H9 (cell line): ENCODE measurements around the gene SURF1. TPM values are rescaled to one million over a fixed set of nuclear protein-coding genes. Genes with fewer than 3 reads are reported as not detected.

ENCODE experiments used
- DNase-seq: peaks from one replicate; pipeline ENCODE4 v3.0.0-alpha.2; 2017
- H2AFZ ChIP-seq: one replicate; pipeline ENCODE4 v1.6.1; 2013; ENCODE audit warnings: mild to moderate bottlenecking, low read length, control low read depth, moderate library complexity
- H2AK5ac ChIP-seq: 2 replicates; pipeline ENCODE4 v1.6.1; 2013; ENCODE audit warnings: low read length, control low read depth, mixed read lengths; ENCODE audit not compliant: insufficient read length
- H2BK120ac ChIP-seq: one replicate; pipeline ENCODE4 v1.6.1; 2013; ENCODE audit warnings: low read depth, mild to moderate bottlenecking, low read length, control low read depth, inconsistent platforms; ENCODE audit not compliant: poor library complexity, severe bottlenecking
- H2BK12ac ChIP-seq: 2 replicates; pipeline ENCODE4 v1.6.1; 2013; ENCODE audit warnings: low read length, control low read depth, mixed read lengths, low read depth; ENCODE audit not compliant: insufficient read length
- H2BK15ac ChIP-seq: 2 replicates; pipeline ENCODE4 v1.6.1; 2013; ENCODE audit warnings: low read depth, low read length, control low read depth
- H2BK20ac ChIP-seq: one replicate; pipeline ENCODE4 v1.6.1; 2013; ENCODE audit warnings: low read depth, mild to moderate bottlenecking, low read length, control low read depth, inconsistent platforms; ENCODE audit not compliant: poor library complexity, severe bottlenecking
- H2BK5ac ChIP-seq: 2 replicates; pipeline ENCODE4 v1.6.1; 2013; ENCODE audit warnings: low read length, control low read depth, mixed read lengths; ENCODE audit not compliant: insufficient read length
- H3K14ac ChIP-seq: 2 replicates; pipeline ENCODE4 v1.6.1; 2013; ENCODE audit warnings: low read length, control low read depth; ENCODE audit not compliant: insufficient read depth
- H3K18ac ChIP-seq: 2 replicates; pipeline ENCODE4 v1.6.1; 2013; ENCODE audit warnings: low read depth, mild to moderate bottlenecking, mixed read lengths, low read length, control low read depth; ENCODE audit not compliant: insufficient read length
- H3K23ac ChIP-seq: 2 replicates; pipeline ENCODE4 v1.6.1; 2013; ENCODE audit warnings: low read length, control low read depth, mixed read lengths, low read depth; ENCODE audit not compliant: insufficient read length
- H3K23me2 ChIP-seq: 2 replicates; pipeline ENCODE4 v1.6.1; 2013; ENCODE audit warnings: low read depth, mild to moderate bottlenecking, mixed read lengths, low read length, control low read depth; ENCODE audit not compliant: insufficient read length, poor library complexity, severe bottlenecking
- H3K27ac ChIP-seq: 2 replicates; pipeline ENCODE4 v1.5.1; 2013; ENCODE audit warnings: low read length, control low read depth, mixed read lengths, low read depth; ENCODE audit not compliant: insufficient read length
- H3K27me3 ChIP-seq: 2 replicates; pipeline ENCODE4 v1.6.1; 2013; ENCODE audit warnings: low read length, control low read depth, inconsistent platforms; ENCODE audit not compliant: insufficient read depth
- H3K4ac ChIP-seq: 2 replicates; pipeline ENCODE4 v1.6.1; 2013; ENCODE audit warnings: low read depth, mild to moderate bottlenecking, control low read depth, inconsistent platforms, low read length, moderate library complexity
- H3K4me1 ChIP-seq: 2 replicates; pipeline ENCODE4 v1.6.1; 2013; ENCODE audit warnings: low read length, control low read depth, inconsistent platforms; ENCODE audit not compliant: insufficient read depth
- H3K4me2 ChIP-seq: 2 replicates; pipeline ENCODE4 v1.6.1; 2013; ENCODE audit warnings: low read length, control low read depth, mixed read lengths; ENCODE audit not compliant: insufficient read length, insufficient read depth
- H3K56ac ChIP-seq: 2 replicates; pipeline ENCODE4 v1.6.1; 2013; ENCODE audit warnings: low read depth, mild to moderate bottlenecking, mixed read lengths, low read length, control low read depth; ENCODE audit not compliant: insufficient read length
- H3K79me1 ChIP-seq: 2 replicates; pipeline ENCODE4 v1.6.1; 2013; ENCODE audit warnings: low read depth, mild to moderate bottlenecking, moderate library complexity, low read length, control low read depth, inconsistent platforms; ENCODE audit not compliant: insufficient read depth, poor library complexity, severe bottlenecking
- H3K79me2 ChIP-seq: 2 replicates; pipeline ENCODE4 v1.6.1; 2013; ENCODE audit warnings: low read length, control low read depth, inconsistent platforms; ENCODE audit not compliant: insufficient read depth
- H3K9ac ChIP-seq: 2 replicates; pipeline ENCODE4 v1.6.1; 2013; ENCODE audit warnings: low read length, control low read depth, mixed read lengths; ENCODE audit not compliant: insufficient read length; ENCODE audit errors: extremely low read depth
- H3K9me3 ChIP-seq: one replicate; pipeline ENCODE4 v1.6.1; 2013; ENCODE audit warnings: low read depth, low read length, inconsistent platforms; ENCODE audit not compliant: control insufficient read depth
- H3T11ph ChIP-seq: one replicate; pipeline ENCODE4 v1.6.1; 2013; ENCODE audit warnings: mild to moderate bottlenecking, low read length, control low read depth, inconsistent platforms
- H4K20me1 ChIP-seq: one replicate; pipeline ENCODE4 v1.6.1; 2013; ENCODE audit not compliant: control insufficient read depth, insufficient read length, insufficient read depth
- H4K5ac ChIP-seq: 2 replicates; pipeline ENCODE4 v1.6.1; 2013; ENCODE audit warnings: low read depth, mild to moderate bottlenecking, mixed read lengths, low read length, control low read depth; ENCODE audit not compliant: insufficient read length
- H4K8ac ChIP-seq: replicated peaks from 2 replicates; pipeline ENCODE4 v1.6.1; 2013; ENCODE audit warnings: low read length, control low read depth, mixed read lengths, low read depth; ENCODE audit not compliant: insufficient read length
- H4K91ac ChIP-seq: 2 replicates; pipeline ENCODE4 v1.6.1; 2013; ENCODE audit warnings: low read depth, mild to moderate bottlenecking, moderate library complexity, mixed read lengths, low read length, control low read depth; ENCODE audit not compliant: insufficient read length
- H3K27ac Mint-ChIP-seq, 3 experiments: 2 replicates in 2 of 3; 3 replicates in 1 of 3; pipeline ENCODE4 v1.8.0; 2020 to 2021; ENCODE audit warnings: mixed read lengths in 3 of 3, mild to moderate bottlenecking in 1 of 3, moderate library complexity in 1 of 3
- H3K27me3 Mint-ChIP-seq: 2 replicates; pipeline ENCODE4 v1.8.0; 2021; ENCODE audit warnings: low read depth, mild to moderate bottlenecking, moderate library complexity, mixed read lengths
- H3K36me3 Mint-ChIP-seq, 3 experiments: 2 replicates in 2 of 3; 3 replicates in 1 of 3; pipeline ENCODE4 v1.8.0; 2020 to 2021; ENCODE audit warnings: low read depth in 3 of 3, mixed read lengths in 3 of 3; ENCODE audit not compliant: insufficient read depth in 1 of 3
- H3K4me1 Mint-ChIP-seq, 2 experiments: 2 replicates each; pipeline ENCODE4 v1.8.0; 2020; ENCODE audit warnings: mixed read lengths in 2 of 2
- H3K4me3 Mint-ChIP-seq, 2 experiments: 2 replicates in 1 of 2; 3 replicates in 1 of 2; pipeline ENCODE4 v1.8.0; 2020 to 2021; ENCODE audit warnings: mild to moderate bottlenecking in 2 of 2, mixed read lengths in 2 of 2, moderate library complexity in 1 of 2
- H3K9me3 Mint-ChIP-seq, 2 experiments: 2 replicates in 1 of 2; 3 replicates in 1 of 2; pipeline ENCODE4 v1.8.0; 2020; ENCODE audit warnings: mild to moderate bottlenecking in 2 of 2, mixed read lengths in 2 of 2, moderate library complexity in 1 of 2
- WGBS: extraction: QIAGEN DNeasy Blood & Tissue Kit; methylation state at CpG from one replicate; pipeline ENCODE4 v1.1.7; 2013; ENCODE audit warnings: missing lambda C conversion rate, low lambda C conversion rate, mixed read lengths; ENCODE audit not compliant: insufficient read length; ENCODE audit errors: extremely low coverage; 5-methylcytosine and 5-hydroxymethylcytosine counted together
- total RNA-seq: library from RNA; stranded (reverse); gene quantifications from 2 replicates; pipeline ENCODE4 v1.2.1, GENCODE V29; 2021
- TF ChIP-seq, protein P1 (sequence below): fragments of 200-600 bp; sonication (generic); conservative IDR thresholded peaks from 3 replicates; pipeline ENCODE4 v1.8.0; 2021; ENCODE audit warnings: antibody characterized with exemption, mild to moderate bottlenecking

Gene SURF1
- total RNA-seq, 1 experiment from 2014 or later: 43.3 TPM

GRCh38 chr9:133367778-133368177 is 11.5 kb upstream of the SURF1 start:
- Mint-ChIP-seq H3K36me3 (peaks cover 33 to 87% (median 75%) of the 10 kb centered on the region in 3 experiments; a peak in 6 of 7 replicates), H3K4me1 (peaks cover 0 to 6% of the 10 kb centered on the region in 2 experiments; a peak in 2 of 4 replicates), H3K4me3 (no peak overlapping the region), H3K27ac (no peak overlapping the region), H3K27me3 (no peaks in the 10 kb centered on the region), H3K9me3 (no peaks in the 10 kb centered on the region)
- Histone ChIP-seq H3K27ac (no peak overlapping the region), H2BK15ac (peak overlapping the region; percentile 16; the same call in 1 of the 2 replicates), H3K4me1 (no peaks in the 10 kb centered on the region), H3K79me1 (peaks cover 30% of the 10 kb centered on the region), H2BK20ac (no peak overlapping the region), H3K56ac (no peak overlapping the region), H2BK12ac (no peak overlapping the region), H3K9ac (no peak overlapping the region), H3K14ac (no peak overlapping the region; the same call in 1 of the 2 replicates), H3T11ph (no peak overlapping the region), H4K8ac (no peak overlapping the region), H2BK120ac (no peak overlapping the region), H4K91ac (no peak overlapping the region), H2AFZ (no peak overlapping the region), H2AK5ac (no peak overlapping the region), H3K18ac (no peak overlapping the region), H4K5ac (no peak overlapping the region), H3K9me3 (no peaks in the 10 kb centered on the region), H3K4ac (no peak overlapping the region), H2BK5ac (no peak overlapping the region), H3K4me2 (no peak overlapping the region), H4K20me1 (no peaks in the 10 kb centered on the region), H3K79me2 (peaks cover 46% of the 10 kb centered on the region; the same call in 1 of the 2 replicates), H3K23ac (no peak overlapping the region), H3K23me2 (no peaks in the 10 kb centered on the region), H3K27me3 (no peaks in the 10 kb centered on the region)
- DNase-seq: no peak
- TF ChIP-seq, protein P1, sequence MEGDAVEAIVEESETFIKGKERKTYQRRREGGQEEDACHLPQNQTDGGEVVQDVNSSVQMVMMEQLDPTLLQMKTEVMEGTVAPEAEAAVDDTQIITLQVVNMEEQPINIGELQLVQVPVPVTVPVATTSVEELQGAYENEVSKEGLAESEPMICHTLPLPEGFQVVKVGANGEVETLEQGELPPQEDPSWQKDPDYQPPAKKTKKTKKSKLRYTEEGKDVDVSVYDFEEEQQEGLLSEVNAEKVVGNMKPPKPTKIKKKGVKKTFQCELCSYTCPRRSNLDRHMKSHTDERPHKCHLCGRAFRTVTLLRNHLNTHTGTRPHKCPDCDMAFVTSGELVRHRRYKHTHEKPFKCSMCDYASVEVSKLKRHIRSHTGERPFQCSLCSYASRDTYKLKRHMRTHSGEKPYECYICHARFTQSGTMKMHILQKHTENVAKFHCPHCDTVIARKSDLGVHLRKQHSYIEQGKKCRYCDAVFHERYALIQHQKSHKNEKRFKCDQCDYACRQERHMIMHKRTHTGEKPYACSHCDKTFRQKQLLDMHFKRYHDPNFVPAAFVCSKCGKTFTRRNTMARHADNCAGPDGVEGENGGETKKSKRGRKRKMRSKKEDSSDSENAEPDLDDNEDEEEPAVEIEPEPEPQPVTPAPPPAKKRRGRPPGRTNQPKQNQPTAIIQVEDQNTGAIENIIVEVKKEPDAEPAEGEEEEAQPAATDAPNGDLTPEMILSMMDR: no peak
- no CpG with 5 or more reads among the region's 10 CpGs for WGBS
